ENCODE data around the gene CYB561D1.

Gene CYB561D1

DNA sequence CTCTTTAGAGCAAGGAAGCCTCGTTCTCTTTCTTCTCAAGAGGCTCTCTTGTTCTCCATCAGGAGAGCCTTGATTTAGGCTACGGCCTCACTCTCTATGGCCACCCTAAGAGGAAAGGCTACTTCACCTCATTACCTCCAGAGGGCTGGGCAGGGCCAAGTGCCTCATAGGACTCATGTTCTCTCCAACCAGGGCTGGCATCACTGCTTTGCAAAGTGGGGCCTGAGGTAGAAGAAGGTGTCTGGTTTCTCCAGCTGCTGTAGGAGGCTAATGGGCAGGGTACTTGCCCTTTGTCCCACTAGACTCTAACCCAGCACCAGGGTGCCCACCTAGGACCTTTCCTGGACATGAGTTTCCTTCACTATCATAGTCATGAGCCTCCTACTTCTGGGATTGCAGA lies 12.2 kb upstream of the CYB561D1 start:
- DNase-seq (ENCODE audit: low spot score), result no peak

GRCh38 chr1:109482242-109482641 lies 11.7 kb upstream of the CYB561D1 start:
- no peak for DNase-seq (ENCODE audit: low spot score)

DNA sequence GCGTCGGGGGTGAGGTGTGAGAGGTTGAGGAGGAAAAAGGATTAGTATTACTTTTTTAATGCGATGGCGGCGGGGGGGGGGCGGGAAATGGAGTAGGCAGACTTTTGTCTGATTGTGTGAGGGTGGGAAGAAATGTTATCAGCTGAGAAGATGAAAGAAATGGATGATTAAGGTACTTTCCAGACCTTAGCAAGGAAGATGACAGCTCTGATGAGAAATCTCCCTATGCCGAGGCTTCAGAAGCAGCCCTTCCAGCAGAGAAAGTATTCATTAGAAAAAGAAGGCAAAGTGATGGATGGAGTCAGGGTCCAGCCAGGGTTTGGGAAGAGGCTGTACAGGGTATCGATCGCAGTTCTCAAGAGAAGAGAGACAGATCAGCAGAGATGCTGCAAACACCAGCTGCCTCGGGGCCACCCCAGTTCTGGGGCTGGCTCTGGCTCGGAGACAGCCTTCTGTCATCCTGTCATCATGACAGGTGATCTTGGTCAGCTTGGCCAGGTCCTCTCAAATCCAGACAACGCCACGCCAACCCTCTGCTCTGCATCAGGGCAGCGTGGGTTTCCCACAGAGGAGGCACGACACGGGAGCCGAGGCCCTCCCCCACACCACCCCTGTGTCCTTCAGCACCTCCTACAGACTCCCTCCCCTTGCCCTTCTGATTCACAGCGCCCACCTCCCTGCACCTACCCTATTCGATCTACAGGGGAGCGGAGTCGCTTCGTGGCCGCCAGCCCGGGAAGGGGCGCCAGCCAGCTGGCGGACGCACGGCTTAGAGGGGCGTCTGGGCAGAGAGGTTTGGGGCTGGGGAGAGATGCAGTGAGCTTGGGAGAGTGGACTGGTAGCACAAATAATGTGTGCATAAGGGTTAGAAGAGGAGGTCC lies 10.9 kb upstream of the CYB561D1 start:
- peak; percentile 51 for DNase-seq (ENCODE audit: low spot score)

DNA sequence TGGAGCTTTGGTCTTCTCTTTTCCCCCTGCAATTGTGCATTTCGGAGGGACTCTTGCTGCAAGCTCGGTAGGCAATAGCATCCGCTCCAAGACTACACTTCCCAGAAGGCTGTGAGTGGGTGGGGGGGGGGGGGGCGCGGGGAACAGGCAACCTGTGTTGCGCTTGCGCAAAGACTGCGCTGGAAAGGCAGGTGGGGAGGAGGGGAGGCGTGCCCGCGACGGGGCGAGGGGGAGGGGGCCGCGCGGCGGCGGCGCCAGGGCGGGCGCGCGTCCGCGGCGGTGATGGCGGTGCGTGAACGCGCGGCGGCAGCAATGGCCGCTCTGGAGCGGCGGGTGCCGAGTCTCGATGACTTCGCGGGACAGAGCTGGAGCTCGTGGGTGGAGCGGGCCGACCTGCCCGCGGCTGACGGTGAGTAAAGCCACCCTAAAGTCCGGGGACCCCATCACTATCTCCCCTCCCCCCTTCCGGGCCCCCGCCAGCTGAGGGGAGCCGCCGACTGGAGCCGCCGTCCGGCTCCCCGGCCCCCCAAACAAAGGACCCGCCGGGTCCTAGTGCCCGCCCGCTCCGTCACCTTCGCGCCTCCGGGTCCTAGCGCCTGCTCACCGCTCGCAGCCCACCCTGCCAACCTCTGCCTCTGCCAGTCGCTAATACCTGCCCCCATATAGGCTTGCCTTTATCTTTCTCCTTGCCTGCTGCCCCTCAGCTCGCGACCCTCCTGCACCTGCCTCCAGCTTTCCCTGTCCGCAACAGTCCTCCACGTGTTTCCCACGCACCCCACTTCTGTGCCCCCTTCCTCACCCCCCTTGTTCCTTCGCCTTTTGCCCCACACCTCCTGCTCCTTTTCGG lies 10.0 kb upstream of the CYB561D1 start, which contains the start of gene ATXN7L2:
ATXN7L2 (plus strand) TSS at position 234 of the 847 bp plus-strand sequence; CDS start at position 283, 49 bp downstream.
- DNase-seq (ENCODE audit: low spot score), result peak; percentile 96

DNA sequence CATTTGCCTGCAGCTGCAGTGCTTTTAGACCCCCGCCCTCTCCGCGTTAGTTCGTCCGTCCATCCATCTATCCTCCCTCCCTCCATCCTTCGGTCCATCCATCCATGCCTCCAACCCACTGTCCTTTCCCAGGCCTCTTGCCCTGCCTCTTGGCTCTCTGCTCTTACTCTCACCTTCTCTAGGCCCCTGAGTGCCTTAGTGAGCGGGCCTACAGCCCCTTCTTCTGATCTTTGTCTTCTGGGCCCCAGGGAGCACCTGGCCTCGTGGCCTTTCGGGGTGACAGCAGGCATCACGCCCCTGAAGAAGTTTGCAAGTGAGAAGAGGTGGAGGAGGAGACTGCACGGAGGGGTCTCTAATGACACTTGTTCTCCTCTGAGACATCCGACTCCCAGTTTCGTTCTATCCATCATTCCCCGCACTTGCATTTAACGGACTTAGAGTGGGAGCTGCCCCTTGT lies 9.3 kb upstream of the CYB561D1 start:
- no peak for DNase-seq (ENCODE audit: low spot score)

- no peak for DNase-seq (ENCODE audit: low spot score)
These were observed 8.9 kb upstream of the CYB561D1 start for GRCh38 chr1:109485001-109485400.

DNA sequence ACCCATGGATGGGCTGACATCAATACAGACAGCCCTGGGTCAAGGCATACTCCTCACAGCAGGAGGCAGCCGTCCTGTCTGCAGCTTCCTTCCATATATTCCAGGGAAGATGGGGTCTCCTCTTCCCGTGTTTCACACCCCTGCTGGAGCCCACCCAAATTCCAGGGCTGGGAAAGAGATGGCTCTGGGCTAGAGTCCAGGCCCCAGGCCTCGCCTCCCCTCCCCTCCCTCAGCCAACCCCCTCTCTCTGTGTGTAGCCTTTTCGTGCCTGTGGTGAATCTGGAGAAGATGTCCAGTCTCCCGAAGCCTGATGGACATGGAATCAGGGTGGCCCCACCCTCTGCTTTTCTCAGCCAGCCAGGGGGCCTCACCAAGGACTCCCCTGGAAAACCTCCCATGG lies 6.6 kb upstream of the CYB561D1 start:
- no peak for DNase-seq (ENCODE audit: low spot score)

DNA sequence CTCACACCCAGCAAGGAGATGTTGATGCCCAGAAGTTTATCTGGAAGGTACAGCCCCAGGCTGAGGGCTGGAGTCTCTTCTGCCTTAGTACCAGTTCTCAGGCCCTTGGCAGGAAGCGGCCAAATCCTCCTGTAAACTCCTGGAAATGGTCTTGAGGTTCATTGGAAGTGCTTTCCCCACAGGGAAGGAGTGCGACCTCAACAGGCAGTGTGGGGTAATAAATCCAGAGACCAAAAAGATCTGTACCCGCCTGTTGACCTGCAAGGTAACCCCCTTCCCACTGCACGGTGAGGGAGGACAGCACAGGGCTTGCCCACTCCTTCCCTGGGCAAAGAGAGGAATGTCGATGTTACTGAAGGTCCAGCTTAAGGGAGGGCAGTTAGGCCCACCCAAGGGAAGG lies 5.7 kb upstream of the CYB561D1 start:
- no peak for DNase-seq (ENCODE audit: low spot score)

GRCh38 chr1:109488696-109489095 lies 5.2 kb upstream of the CYB561D1 start:
- no peak for DNase-seq (ENCODE audit: low spot score)

DNA sequence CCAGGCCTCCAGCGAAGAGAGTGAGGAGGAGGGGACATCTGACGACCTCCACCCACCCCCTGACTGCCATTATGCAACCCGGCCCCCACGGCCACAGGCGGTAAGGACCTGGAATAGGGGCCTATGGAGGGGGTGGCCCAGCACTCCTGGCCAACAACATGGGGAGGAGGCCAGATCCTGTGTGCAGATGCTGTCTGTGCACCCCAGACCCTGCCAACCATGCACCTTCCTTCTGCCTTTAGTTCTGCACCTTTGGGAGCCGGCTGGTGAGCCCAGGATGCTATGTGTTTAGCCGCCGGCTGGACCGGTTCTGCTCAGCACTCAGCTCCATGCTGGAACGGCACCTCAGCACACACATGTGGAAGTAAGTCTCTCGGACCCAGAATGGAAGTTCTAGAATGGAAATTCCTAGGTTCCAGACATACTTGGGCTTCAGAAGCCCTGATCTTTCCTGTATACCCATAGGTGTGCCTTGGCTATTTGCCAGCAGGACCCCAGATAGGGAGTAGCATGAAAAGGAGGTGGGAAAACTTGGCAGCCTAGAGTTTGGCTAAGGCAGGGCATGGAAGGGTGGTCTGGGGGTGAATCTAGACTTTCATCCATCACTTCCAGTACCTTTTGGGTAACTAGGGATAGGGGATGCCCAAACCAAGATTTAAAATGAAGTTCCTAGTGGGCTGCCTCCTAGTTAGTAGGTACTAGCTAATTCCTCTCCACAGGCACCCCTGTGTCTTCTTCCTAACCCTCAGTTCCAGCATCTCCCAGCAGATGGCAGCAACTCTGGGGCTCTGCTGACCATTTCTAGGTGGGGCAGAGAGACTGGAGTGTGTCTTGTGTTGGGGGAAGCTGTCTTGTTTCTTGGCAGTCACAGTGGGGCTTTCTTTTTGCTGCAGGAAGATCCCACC lies 3.6 kb upstream of the CYB561D1 start:
- peak; percentile 81 for DNase-seq (ENCODE audit: low spot score)

GRCh38 chr1:109490934-109491302 lies 3.0 kb upstream of the CYB561D1 start:
- no peak for DNase-seq (ENCODE audit: low spot score)

DNA sequence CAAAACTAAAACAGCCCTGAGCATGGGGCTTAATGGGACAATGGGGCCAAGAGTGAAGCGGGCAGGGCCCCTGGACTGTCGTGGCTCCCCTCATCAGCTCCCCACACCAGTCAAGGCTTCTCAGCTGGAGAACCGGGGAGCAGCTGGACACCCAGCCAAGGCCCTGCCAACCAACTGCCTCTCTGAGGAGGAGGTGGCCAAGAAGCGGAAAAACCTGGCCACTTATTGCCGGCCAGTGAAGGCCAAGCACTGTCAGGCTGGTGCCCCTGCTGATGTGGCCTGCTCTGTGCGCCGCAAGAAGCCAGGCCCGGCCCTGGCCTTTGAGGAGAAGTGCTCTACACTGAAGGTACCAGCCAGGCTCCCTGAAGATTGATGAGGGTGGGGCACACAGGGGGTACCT lies 2.5 kb upstream of the CYB561D1 start:
- DNase-seq (ENCODE audit: low spot score), result no peak

GRCh38 chr1:109492779-109493178 lies 1.1 kb upstream of the CYB561D1 start:
- DNase-seq (ENCODE audit: low spot score), result no peak

DNA sequence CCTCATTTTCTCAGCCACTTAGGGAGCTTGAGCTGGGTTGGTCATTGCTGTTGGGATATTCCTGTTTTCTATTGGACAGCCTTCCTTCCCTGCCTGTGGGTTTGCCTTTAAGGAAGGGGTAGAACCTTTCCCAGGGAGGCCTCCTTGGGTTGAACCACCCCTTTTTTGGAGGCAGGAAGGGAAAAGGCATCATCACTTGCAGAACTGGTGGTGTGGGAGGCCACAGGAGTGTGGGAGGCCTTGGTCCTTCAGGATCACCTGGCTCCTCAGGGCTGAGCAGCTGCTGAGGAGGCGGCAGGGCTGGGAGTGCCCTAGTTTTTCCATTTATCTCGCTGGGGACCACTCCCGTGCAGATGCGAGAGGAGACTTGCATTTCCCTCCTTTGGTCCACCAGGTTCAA lies 667 bp upstream of the CYB561D1 start:
- DNase-seq (ENCODE audit: low spot score), result no peak

DNA sequence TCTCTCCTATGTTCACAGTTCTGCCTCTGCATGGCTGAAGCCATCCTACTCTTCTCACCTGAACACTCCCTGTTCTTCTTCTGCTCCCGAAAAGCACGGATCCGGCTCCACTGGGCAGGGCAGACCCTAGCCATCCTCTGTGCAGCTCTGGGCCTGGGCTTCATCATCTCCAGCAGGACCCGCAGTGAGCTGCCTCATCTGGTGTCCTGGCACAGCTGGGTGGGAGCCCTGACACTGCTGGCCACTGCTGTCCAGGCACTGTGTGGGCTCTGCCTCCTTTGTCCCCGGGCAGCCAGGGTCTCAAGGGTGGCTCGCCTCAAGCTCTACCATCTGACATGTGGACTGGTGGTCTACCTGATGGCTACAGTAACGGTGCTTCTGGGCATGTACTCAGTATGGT lies 1.8 kb downstream of the CYB561D1 start:
- no peak for DNase-seq (ENCODE audit: low spot score)

DNA sequence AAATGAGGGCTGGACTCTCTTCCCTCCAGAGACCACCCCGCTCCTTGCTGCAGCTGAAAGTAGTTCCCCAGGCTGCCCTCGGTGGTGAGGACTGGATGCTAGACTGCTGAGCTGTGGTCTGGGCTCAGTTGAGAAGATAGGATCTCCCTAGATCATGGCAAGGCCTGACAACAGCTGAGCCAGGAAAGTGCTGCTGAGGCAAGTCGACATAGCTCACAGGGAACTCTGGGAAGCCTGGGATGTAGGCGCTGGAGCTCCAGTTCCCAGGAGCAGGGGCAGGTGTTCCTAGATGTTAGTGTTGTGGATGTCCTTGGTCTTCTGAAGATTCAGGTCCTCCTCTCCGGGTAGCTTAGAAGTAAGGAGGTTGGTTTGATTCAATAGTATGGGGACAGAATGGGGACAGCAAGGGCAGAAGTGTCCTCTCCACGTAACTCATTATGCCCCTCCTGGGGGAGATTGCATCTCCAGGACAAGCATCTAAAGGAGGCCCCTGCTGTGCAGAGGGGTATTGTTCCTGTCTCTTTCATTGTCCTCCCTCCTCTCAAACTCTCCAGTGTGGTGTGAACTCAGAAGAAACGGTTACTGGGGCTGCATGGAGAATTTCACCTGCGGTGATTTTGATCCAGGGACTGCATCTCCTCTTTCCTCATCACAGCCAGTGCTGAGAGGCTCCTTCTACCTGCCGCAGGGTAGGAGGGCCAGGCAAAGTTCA lies 3.7 kb downstream of the CYB561D1 start:
- DNase-seq (ENCODE audit: low spot score), result no peak

- peak; percentile 22 for DNase-seq (ENCODE audit: low spot score)
These were observed 4.4 kb downstream of the CYB561D1 start for GRCh38 chr1:109498161-109498801.

- no peak for DNase-seq (ENCODE audit: low spot score)
These were observed 5.2 kb downstream of the CYB561D1 start for GRCh38 chr1:109499081-109499480.

DNA sequence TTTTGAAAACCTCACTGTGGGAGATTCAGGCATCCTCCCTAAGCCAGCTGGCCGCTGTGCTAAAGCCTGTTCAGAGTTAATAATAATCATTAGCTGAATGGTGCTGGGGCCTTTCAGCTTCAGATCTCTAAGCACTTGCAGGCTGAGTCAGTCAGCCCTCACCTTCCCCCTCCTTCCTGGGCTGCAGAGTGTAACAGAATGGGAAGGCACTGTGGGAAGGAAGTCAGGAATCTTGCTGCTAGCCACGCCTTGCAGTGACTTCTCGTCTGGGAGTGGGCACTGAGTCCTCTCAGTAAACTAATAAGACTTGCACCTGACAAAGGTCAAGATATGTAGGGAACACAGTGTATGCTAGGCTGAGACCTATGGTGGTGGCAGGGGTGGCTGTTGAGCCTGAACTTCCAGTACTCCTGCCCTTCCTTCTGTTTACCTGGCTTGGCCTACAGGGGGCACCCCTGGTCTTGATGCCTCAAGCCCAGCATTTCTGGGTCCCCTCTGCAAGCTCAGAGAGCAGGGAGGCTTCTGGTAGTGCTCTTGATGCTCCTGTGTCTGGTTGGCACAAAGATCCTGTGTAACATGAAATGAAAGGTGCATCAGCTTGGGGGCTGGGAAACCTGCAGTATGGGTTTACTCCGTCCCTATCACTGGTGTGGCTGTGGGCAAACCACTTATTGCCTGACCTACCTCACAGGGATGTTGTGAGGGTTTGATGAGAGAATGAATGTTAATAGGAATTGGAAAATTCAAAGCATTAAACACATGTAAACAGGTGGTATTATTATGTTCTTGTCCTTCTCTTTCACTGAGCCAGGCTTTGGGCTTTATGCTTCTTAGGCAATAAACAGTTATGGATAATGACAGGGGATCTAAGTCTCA lies 6.0 kb downstream of the CYB561D1 start:
- peak; percentile 61 for DNase-seq (ENCODE audit: low spot score)

DNA sequence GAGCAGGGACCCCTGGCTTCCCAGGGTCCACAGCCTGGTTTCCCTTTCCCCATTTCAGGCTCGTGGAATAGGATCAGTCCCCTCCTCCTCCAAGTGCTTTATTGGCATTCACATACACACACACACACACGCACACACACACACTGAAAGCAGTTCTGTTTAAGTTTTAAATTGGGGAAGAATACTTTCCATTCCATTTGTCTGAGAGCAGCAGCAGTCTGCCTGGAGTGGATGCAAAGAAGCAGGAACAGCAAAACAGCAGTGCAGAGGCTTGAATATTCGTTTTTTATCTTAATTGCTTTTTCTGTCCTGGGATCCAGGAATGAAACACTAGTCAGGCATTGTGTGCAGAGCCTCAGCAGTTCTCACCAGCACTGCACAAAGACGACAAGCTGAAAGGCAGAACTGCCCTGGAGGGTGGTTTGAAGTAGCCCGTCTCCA lies 7.1 kb downstream of the CYB561D1 start:
- no peak for DNase-seq (ENCODE audit: low spot score)
